NCI-H82 treated with DMSO at 0.1 percent for 48 hours (cell line): ENCODE measurements around the gene HNF4A.

Source experiments
- DNase-seq: peaks from one replicate; lab custom pipeline; 2025; ENCODE audit not compliant: unreplicated experiment; lab: John Stamatoyannopoulos, UW

The HNF4A gene

GRCh38 chr20:44405257-44405656 is 49.8 kb downstream of the HNF4A start:
- no peak for DNase-seq

GRCh38 chr20:44405785-44406571 is 50.5 kb downstream of the HNF4A start:
- DNase-seq: no peak

- no peak for DNase-seq
Measured at GRCh38 chr20:44406572-44407137, 51.2 kb downstream of the HNF4A start.

GRCh38 chr20:44407402-44408184 is 52.1 kb downstream of the HNF4A start:
- no peak for DNase-seq

GRCh38 chr20:44409132-44409600 is 53.7 kb downstream of the HNF4A start:
- no peak for DNase-seq

GRCh38 chr20:44410583-44411019 is 55.1 kb downstream of the HNF4A start:
- DNase-seq: no peak

- no peak for DNase-seq
Measured at GRCh38 chr20:44411020-44411756, 55.7 kb downstream of the HNF4A start.

GRCh38 chr20:44411757-44412401 is 56.4 kb downstream of the HNF4A start:
- no peak for DNase-seq

GRCh38 chr20:44412402-44413144 is 57.1 kb downstream of the HNF4A start:
- no peak for DNase-seq

- DNase-seq: no peak
Measured at GRCh38 chr20:44413575-44414345, 58.3 kb downstream of the HNF4A start.

- DNase-seq: no peak
Measured at GRCh38 chr20:44414346-44414714, 58.8 kb downstream of the HNF4A start.

GRCh38 chr20:44414808-44415207 is 59.3 kb downstream of the HNF4A start:
- no peak for DNase-seq

- DNase-seq: no peak
Measured at GRCh38 chr20:44415833-44416715, 60.6 kb downstream of the HNF4A start.

GRCh38 chr20:44418069-44418905 is 62.8 kb downstream of the HNF4A start:
- no peak for DNase-seq

- no peak for DNase-seq
Measured at GRCh38 chr20:44419131-44419844, 63.8 kb downstream of the HNF4A start.

GRCh38 chr20:44420497-44420896 is 65.0 kb downstream of the HNF4A start:
- no peak for DNase-seq

- DNase-seq: no peak
Measured at GRCh38 chr20:44422083-44422482, 66.6 kb downstream of the HNF4A start.
